H9 (cell line): Measurements from ENCODE around the gene RIPK1. TPM values are rescaled to one million over a fixed set of nuclear protein-coding genes. Genes with fewer than 3 reads are reported as not detected.
"Not testable (repeated sequence)": the region's sequence is repeated elsewhere in the genome, so short reads cannot be mapped to it uniquely, and the experiment has no call there.

Source experiments
- DNase-seq: peaks from one replicate; pipeline ENCODE4 v3.0.0-alpha.2; 2017
- H2AFZ ChIP-seq: one replicate; pipeline ENCODE4 v1.6.1; 2013; ENCODE audit warnings: mild to moderate bottlenecking, low read length, control low read depth, moderate library complexity
- H2AK5ac ChIP-seq: 2 replicates; pipeline ENCODE4 v1.6.1; 2013; ENCODE audit warnings: low read length, control low read depth, mixed read lengths; ENCODE audit not compliant: insufficient read length
- H2BK120ac ChIP-seq: one replicate; pipeline ENCODE4 v1.6.1; 2013; ENCODE audit warnings: low read depth, mild to moderate bottlenecking, low read length, control low read depth, inconsistent platforms; ENCODE audit not compliant: poor library complexity, severe bottlenecking
- H2BK12ac ChIP-seq: 2 replicates; pipeline ENCODE4 v1.6.1; 2013; ENCODE audit warnings: low read length, control low read depth, mixed read lengths, low read depth; ENCODE audit not compliant: insufficient read length
- H2BK15ac ChIP-seq: 2 replicates; pipeline ENCODE4 v1.6.1; 2013; ENCODE audit warnings: low read depth, low read length, control low read depth
- H2BK20ac ChIP-seq: one replicate; pipeline ENCODE4 v1.6.1; 2013; ENCODE audit warnings: low read depth, mild to moderate bottlenecking, low read length, control low read depth, inconsistent platforms; ENCODE audit not compliant: poor library complexity, severe bottlenecking
- H2BK5ac ChIP-seq: 2 replicates; pipeline ENCODE4 v1.6.1; 2013; ENCODE audit warnings: low read length, control low read depth, mixed read lengths; ENCODE audit not compliant: insufficient read length
- H3K14ac ChIP-seq: 2 replicates; pipeline ENCODE4 v1.6.1; 2013; ENCODE audit warnings: low read length, control low read depth; ENCODE audit not compliant: insufficient read depth
- H3K18ac ChIP-seq: 2 replicates; pipeline ENCODE4 v1.6.1; 2013; ENCODE audit warnings: low read depth, mild to moderate bottlenecking, mixed read lengths, low read length, control low read depth; ENCODE audit not compliant: insufficient read length
- H3K23ac ChIP-seq: 2 replicates; pipeline ENCODE4 v1.6.1; 2013; ENCODE audit warnings: low read length, control low read depth, mixed read lengths, low read depth; ENCODE audit not compliant: insufficient read length
- H3K23me2 ChIP-seq: 2 replicates; pipeline ENCODE4 v1.6.1; 2013; ENCODE audit warnings: low read depth, mild to moderate bottlenecking, mixed read lengths, low read length, control low read depth; ENCODE audit not compliant: insufficient read length, poor library complexity, severe bottlenecking
- H3K27ac ChIP-seq: 2 replicates; pipeline ENCODE4 v1.5.1; 2013; ENCODE audit warnings: low read length, control low read depth, mixed read lengths, low read depth; ENCODE audit not compliant: insufficient read length
- H3K27me3 ChIP-seq: 2 replicates; pipeline ENCODE4 v1.6.1; 2013; ENCODE audit warnings: low read length, control low read depth, inconsistent platforms; ENCODE audit not compliant: insufficient read depth
- H3K4ac ChIP-seq: 2 replicates; pipeline ENCODE4 v1.6.1; 2013; ENCODE audit warnings: low read depth, mild to moderate bottlenecking, control low read depth, inconsistent platforms, low read length, moderate library complexity
- H3K4me1 ChIP-seq: 2 replicates; pipeline ENCODE4 v1.6.1; 2013; ENCODE audit warnings: low read length, control low read depth, inconsistent platforms; ENCODE audit not compliant: insufficient read depth
- H3K4me2 ChIP-seq: 2 replicates; pipeline ENCODE4 v1.6.1; 2013; ENCODE audit warnings: low read length, control low read depth, mixed read lengths; ENCODE audit not compliant: insufficient read length, insufficient read depth
- H3K56ac ChIP-seq: 2 replicates; pipeline ENCODE4 v1.6.1; 2013; ENCODE audit warnings: low read depth, mild to moderate bottlenecking, mixed read lengths, low read length, control low read depth; ENCODE audit not compliant: insufficient read length
- H3K79me1 ChIP-seq: 2 replicates; pipeline ENCODE4 v1.6.1; 2013; ENCODE audit warnings: low read depth, mild to moderate bottlenecking, moderate library complexity, low read length, control low read depth, inconsistent platforms; ENCODE audit not compliant: insufficient read depth, poor library complexity, severe bottlenecking
- H3K79me2 ChIP-seq: 2 replicates; pipeline ENCODE4 v1.6.1; 2013; ENCODE audit warnings: low read length, control low read depth, inconsistent platforms; ENCODE audit not compliant: insufficient read depth
- H3K9ac ChIP-seq: 2 replicates; pipeline ENCODE4 v1.6.1; 2013; ENCODE audit warnings: low read length, control low read depth, mixed read lengths; ENCODE audit not compliant: insufficient read length; ENCODE audit errors: extremely low read depth
- H3K9me3 ChIP-seq: one replicate; pipeline ENCODE4 v1.6.1; 2013; ENCODE audit warnings: low read depth, low read length, inconsistent platforms; ENCODE audit not compliant: control insufficient read depth
- H3T11ph ChIP-seq: one replicate; pipeline ENCODE4 v1.6.1; 2013; ENCODE audit warnings: mild to moderate bottlenecking, low read length, control low read depth, inconsistent platforms
- H4K20me1 ChIP-seq: one replicate; pipeline ENCODE4 v1.6.1; 2013; ENCODE audit not compliant: control insufficient read depth, insufficient read length, insufficient read depth
- H4K5ac ChIP-seq: 2 replicates; pipeline ENCODE4 v1.6.1; 2013; ENCODE audit warnings: low read depth, mild to moderate bottlenecking, mixed read lengths, low read length, control low read depth; ENCODE audit not compliant: insufficient read length
- H4K8ac ChIP-seq: replicated peaks from 2 replicates; pipeline ENCODE4 v1.6.1; 2013; ENCODE audit warnings: low read length, control low read depth, mixed read lengths, low read depth; ENCODE audit not compliant: insufficient read length
- H4K91ac ChIP-seq: 2 replicates; pipeline ENCODE4 v1.6.1; 2013; ENCODE audit warnings: low read depth, mild to moderate bottlenecking, moderate library complexity, mixed read lengths, low read length, control low read depth; ENCODE audit not compliant: insufficient read length
- H3K27ac Mint-ChIP-seq, 3 experiments: 2 replicates in 2 of 3; 3 replicates in 1 of 3; pipeline ENCODE4 v1.8.0; 2020 to 2021; ENCODE audit warnings: mixed read lengths in 3 of 3, mild to moderate bottlenecking in 1 of 3, moderate library complexity in 1 of 3
- H3K27me3 Mint-ChIP-seq: 2 replicates; pipeline ENCODE4 v1.8.0; 2021; ENCODE audit warnings: low read depth, mild to moderate bottlenecking, moderate library complexity, mixed read lengths
- H3K36me3 Mint-ChIP-seq, 3 experiments: 2 replicates in 2 of 3; 3 replicates in 1 of 3; pipeline ENCODE4 v1.8.0; 2020 to 2021; ENCODE audit warnings: low read depth in 3 of 3, mixed read lengths in 3 of 3; ENCODE audit not compliant: insufficient read depth in 1 of 3
- H3K4me1 Mint-ChIP-seq, 2 experiments: 2 replicates each; pipeline ENCODE4 v1.8.0; 2020; ENCODE audit warnings: mixed read lengths in 2 of 2
- H3K4me3 Mint-ChIP-seq, 2 experiments: 2 replicates in 1 of 2; 3 replicates in 1 of 2; pipeline ENCODE4 v1.8.0; 2020 to 2021; ENCODE audit warnings: mild to moderate bottlenecking in 2 of 2, mixed read lengths in 2 of 2, moderate library complexity in 1 of 2
- H3K9me3 Mint-ChIP-seq, 2 experiments: 2 replicates in 1 of 2; 3 replicates in 1 of 2; pipeline ENCODE4 v1.8.0; 2020; ENCODE audit warnings: mild to moderate bottlenecking in 2 of 2, mixed read lengths in 2 of 2, moderate library complexity in 1 of 2
- CTCF ChIP-seq: fragments of 200-600 bp; sonication (generic); conservative IDR thresholded peaks from 3 replicates; pipeline ENCODE4 v1.8.0; 2021; ENCODE audit warnings: antibody characterized with exemption, mild to moderate bottlenecking
- WGBS: extraction: QIAGEN DNeasy Blood & Tissue Kit; methylation state at CpG from one replicate; pipeline ENCODE4 v1.1.7; 2013; ENCODE audit warnings: missing lambda C conversion rate, low lambda C conversion rate, mixed read lengths; ENCODE audit not compliant: insufficient read length; ENCODE audit errors: extremely low coverage; 5-methylcytosine and 5-hydroxymethylcytosine counted together
- total RNA-seq: library from RNA; stranded (reverse); gene quantifications from 2 replicates; pipeline ENCODE4 v1.2.1, GENCODE V29; 2021

Gene RIPK1
- total RNA-seq, 1 experiment from 2014 or later: 24.6 TPM

GRCh38 chr6:3058957-3059356 is 9.3 kb upstream of the RIPK1 start:
- Histone ChIP-seq H3K4me2 (no peak overlapping the region), H2AK5ac (no peak overlapping the region), H3K4ac (no peak overlapping the region), H3K23me2 (peaks cover 9% of the 10 kb centered on the region), H3K56ac (no peak overlapping the region), H4K20me1 (no peaks in the 10 kb centered on the region), H3K18ac (no peak overlapping the region), H3K23ac (no peak overlapping the region), H3K79me1 (no peaks in the 10 kb centered on the region), H2AFZ (no peak overlapping the region), H2BK120ac (no peak overlapping the region), H3K9me3 (no peaks in the 10 kb centered on the region), H4K8ac (no peak overlapping the region), H4K91ac (no peak overlapping the region), H3K27me3 (no peaks in the 10 kb centered on the region), H3K4me1 (peaks cover 3% of the 10 kb centered on the region; the same call in 1 of the 2 replicates), H2BK5ac (no peak overlapping the region), H4K5ac (no peak overlapping the region), H2BK20ac (no peak overlapping the region), H2BK12ac (no peak overlapping the region), H3K9ac (no peak overlapping the region), H3K27ac (no peak overlapping the region), H3K79me2 (no peaks in the 10 kb centered on the region), H3K14ac (no peak overlapping the region), H2BK15ac (no peak overlapping the region), H3T11ph (no peak overlapping the region)
- no peaks in the 10 kb centered on the region; the same call in 1 of the 2 replicates for H3K27me3 Mint-ChIP-seq
- no CpG with 5 or more reads among the region's 2 CpGs for WGBS
- H3K36me3 Mint-ChIP-seq: peaks cover 0 to 4% (median 0%) of the 10 kb centered on the region in 3 experiments; a peak in 2 of 7 replicates
- no peak overlapping the region for H3K4me3 Mint-ChIP-seq
- TF ChIP-seq CTCF: no peak
- no peak for DNase-seq
- no peaks in the 10 kb centered on the region for H3K9me3 Mint-ChIP-seq
- H3K27ac Mint-ChIP-seq: no peak overlapping the region
- peaks cover 18 to 19% of the 10 kb centered on the region in 2 experiments for H3K4me1 Mint-ChIP-seq

- H3K79me1 ChIP-seq, H3K4me3 Mint-ChIP-seq, H2BK12ac ChIP-seq, H3K56ac ChIP-seq, H3K9me3 ChIP-seq, H3K9me3 Mint-ChIP-seq, H2AK5ac ChIP-seq, H3K27ac Mint-ChIP-seq, H3K4ac ChIP-seq, H3K4me2 ChIP-seq, H2BK15ac ChIP-seq, H4K91ac ChIP-seq, H3K27ac ChIP-seq, H3K23me2 ChIP-seq, H4K8ac ChIP-seq, H3K27me3 ChIP-seq, H2BK5ac ChIP-seq, H2BK20ac ChIP-seq, H3K14ac ChIP-seq, H3K18ac ChIP-seq, H3K79me2 ChIP-seq, H3K27me3 Mint-ChIP-seq, H3T11ph ChIP-seq, H2BK120ac ChIP-seq, DNase-seq, H3K9ac ChIP-seq, H4K5ac ChIP-seq, H4K20me1 ChIP-seq, H3K23ac ChIP-seq, H3K4me1 ChIP-seq, H2AFZ ChIP-seq: not testable (repeated sequence)
- Mint-ChIP-seq H3K36me3 (peaks cover 0 to 10% (median 2%) of the 10 kb centered on the region in 3 experiments; a peak in 2 of 7 replicates), H3K4me1 (peaks cover 15 to 16% of the 10 kb centered on the region in 2 experiments)
- no CpG with 5 or more reads among the region's 11 CpGs for WGBS
Observed at GRCh38 chr6:3060092-3060491, 8.2 kb upstream of the RIPK1 start.
